WTC11 (cell line): Measurements from ENCODE around the gene MORN1. TPM values are rescaled to one million over a fixed set of nuclear protein-coding genes. Genes with fewer than 3 reads are reported as not detected.

Source experiments
- ATAC-seq: fragments of 200-7000 bp; cut with Tn5 transposase; 2 replicates; pipeline ENCODE4 v1.10.0; 2021; ENCODE audit warnings: mild to moderate bottlenecking, moderate library complexity
- CTCF ChIA-PET: fragments of 300-600 bp; sonication (Branson Sonifier 250); formaldehyde crosslinking; loops from one replicate; lab custom pipeline; 2021; ENCODE audit warnings: antibody characterized with exemption; lab: Charles Lee
- POLR2A ChIA-PET: fragments of 350-600 bp; sonication (Branson Sonifier 250); formaldehyde crosslinking; loops from one replicate; lab custom pipeline; 2021; ENCODE audit warnings: antibody characterized with exemption; lab: Charles Lee
- DNase-seq: peaks from one replicate; pipeline ENCODE4 v3.0.0; 2021; ENCODE audit warnings: low spot score
- H3K27ac Mint-ChIP-seq: 2 replicates; pipeline ENCODE4 v1.8.0; 2021; ENCODE audit warnings: mixed read lengths
- H3K27me3 Mint-ChIP-seq: 2 replicates; pipeline ENCODE4 v1.8.0; 2021; ENCODE audit warnings: low read depth, mild to moderate bottlenecking, moderate library complexity, mixed read lengths
- H3K36me3 Mint-ChIP-seq: 2 replicates; pipeline ENCODE4 v1.8.0; 2021; ENCODE audit warnings: mixed read lengths
- H3K4me1 Mint-ChIP-seq: 2 replicates; pipeline ENCODE4 v1.8.0; 2022; ENCODE audit warnings: mixed read lengths
- H3K4me3 Mint-ChIP-seq: 2 replicates; pipeline ENCODE4 v1.8.0; 2021; ENCODE audit warnings: mild to moderate bottlenecking, moderate library complexity, mixed read lengths
- H3K9me3 Mint-ChIP-seq: 2 replicates; pipeline ENCODE4 v1.8.0; 2021; ENCODE audit warnings: mixed read lengths
- AFF4 ChIP-seq: sonication (generic); formaldehyde crosslinking; IDR thresholded peaks from 2 replicates; pipeline ENCODE4 v1.8.1; 2023; ENCODE audit warnings: mild to moderate bottlenecking, missing genetic modification reagents, borderline replicate concordance
- CDX4 ChIP-seq: fragments of 250-450 bp; sonication (Bioruptor Pico); IDR thresholded peaks from 2 replicates; pipeline ENCODE4 v1.9.0; 2021; ENCODE audit warnings: moderate library complexity, mild to moderate bottlenecking, inconsistent platforms, borderline replicate concordance
- CREM ChIP-seq: sonication (generic); formaldehyde crosslinking; IDR thresholded peaks from 2 replicates; pipeline ENCODE4 v1.8.1; 2022; ENCODE audit warnings: mild to moderate bottlenecking, missing genetic modification reagents, moderate library complexity
- E2F5 ChIP-seq: sonication (generic); formaldehyde crosslinking; IDR thresholded peaks from 2 replicates; pipeline ENCODE4 v1.8.1; 2022; ENCODE audit warnings: mild to moderate bottlenecking, moderate library complexity, missing genetic modification reagents
- EMX1 ChIP-seq: fragments of 250-450 bp; sonication (Bioruptor Pico); IDR thresholded peaks from 2 replicates; pipeline ENCODE4 v1.8.0; 2021; ENCODE audit warnings: mild to moderate bottlenecking
- FOXP1 ChIP-seq: sonication (generic); formaldehyde crosslinking; IDR thresholded peaks from 2 replicates; pipeline ENCODE4 v1.8.0; 2022; ENCODE audit warnings: missing genetic modification reagents, mild to moderate bottlenecking, moderate library complexity, borderline replicate concordance
- HMGA2 ChIP-seq: fragments of 250-450 bp; sonication (Bioruptor Pico); IDR thresholded peaks from 2 replicates; pipeline ENCODE4 v1.4.0; 2021; ENCODE audit warnings: mild to moderate bottlenecking, moderate library complexity
- IRF2 ChIP-seq: sonication (generic); formaldehyde crosslinking; IDR thresholded peaks from 2 replicates; pipeline ENCODE4 v1.8.0; 2022; ENCODE audit warnings: low read depth, missing genetic modification reagents, borderline replicate concordance
- MYBL2 ChIP-seq: sonication (generic); formaldehyde crosslinking; IDR thresholded peaks from 2 replicates; pipeline ENCODE4 v1.8.1; 2023; ENCODE audit warnings: mild to moderate bottlenecking, moderate library complexity, missing genetic modification reagents
- NFATC4 ChIP-seq: fragments of 250-450 bp; sonication (Bioruptor Pico); IDR thresholded peaks from 2 replicates; pipeline ENCODE4 v1.9.0; 2021; ENCODE audit warnings: mild to moderate bottlenecking
- NFYB ChIP-seq: sonication (generic); formaldehyde crosslinking; conservative IDR thresholded peaks from 2 replicates; pipeline ENCODE4 v1.8.0; 2022; ENCODE audit warnings: low read depth, missing genetic modification reagents
- PRRX2 ChIP-seq: fragments of 250-450 bp; sonication (Bioruptor Pico); IDR thresholded peaks from 2 replicates; pipeline ENCODE4 v1.8.0; 2021; ENCODE audit warnings: mild to moderate bottlenecking
- STAT6 ChIP-seq: sonication (generic); formaldehyde crosslinking; conservative IDR thresholded peaks from 2 replicates; pipeline ENCODE4 v1.8.1; 2023; ENCODE audit warnings: mild to moderate bottlenecking, low read depth, missing genetic modification reagents, moderate library complexity
- TEAD4 ChIP-seq: sonication (generic); formaldehyde crosslinking; IDR thresholded peaks from 2 replicates; pipeline ENCODE4 v1.8.0; 2022; ENCODE audit warnings: mild to moderate bottlenecking, missing genetic modification reagents
- USF1 ChIP-seq: sonication (generic); formaldehyde crosslinking; IDR thresholded peaks from 2 replicates; pipeline ENCODE4 v1.8.0; 2022; ENCODE audit warnings: mild to moderate bottlenecking, missing genetic modification reagents
- ZNF317 ChIP-seq: sonication (generic); formaldehyde crosslinking; IDR thresholded peaks from 2 replicates; pipeline ENCODE4 v1.8.1; 2023; ENCODE audit warnings: low read depth, mild to moderate bottlenecking, moderate library complexity, missing genetic modification reagents, borderline replicate concordance
- ZNF416 ChIP-seq: fragments of 250-450 bp; sonication (Bioruptor Pico); IDR thresholded peaks from 2 replicates; pipeline ENCODE4 v1.9.0; 2021; ENCODE audit warnings: mild to moderate bottlenecking, inconsistent platforms
- ZNF512 ChIP-seq: sonication (generic); formaldehyde crosslinking; IDR thresholded peaks from 2 replicates; pipeline ENCODE4 v1.8.1; 2022; ENCODE audit warnings: missing genetic modification reagents, borderline replicate concordance
- ZSCAN18 ChIP-seq: fragments of 250-450 bp; sonication (Bioruptor Pico); IDR thresholded peaks from 2 replicates; pipeline ENCODE4 v2.1.2; 2022; ENCODE audit warnings: mild to moderate bottlenecking, moderate library complexity
- total RNA-seq: library from RNA; stranded (reverse); gene quantifications from 3 replicates; pipeline ENCODE4 v1.2.3, GENCODE V29; 2021

The MORN1 gene
- total RNA-seq, 1 experiment from 2014 or later: 14.5 TPM

GRCh38 chr1:2408456-2408855 is 17.1 kb upstream of the MORN1 start (continued):
- no peak for TF ChIP-seq HMGA2 (CRISPR knock-in tag)
- TF ChIP-seq ZNF317 (CRISPR knock-in tag): no peak
- no peak for TF ChIP-seq ZNF416 (CRISPR knock-in tag)
- no peak for TF ChIP-seq PRRX2 (CRISPR knock-in tag)
- no peak for TF ChIP-seq ZNF512 (CRISPR knock-in tag)
- no peak for TF ChIP-seq TEAD4 (CRISPR knock-in tag)
- no peak for TF ChIP-seq EMX1
- TF ChIP-seq IRF2 (CRISPR knock-in tag): no peak
- TF ChIP-seq E2F5 (CRISPR knock-in tag): no peak
- no peak for TF ChIP-seq FOXP1 (CRISPR knock-in tag)

GRCh38 chr1:2407991-2408275 is 16.6 kb upstream of the MORN1 start:
- H3K27ac Mint-ChIP-seq: no peak overlapping the region
- DNase-seq: no peak
- no peak for TF ChIP-seq USF1 (CRISPR knock-in tag)
- ChIA-PET CTCF (interaction anchor here (1.2 to 1.7 kb wide), 2 partner anchors 141 to 153 kb away, joined by 4 read pairs; no protein-coding TSS in a partner anchor), POLR2A (interaction anchor here (1.2 kb wide), 1 partner anchor 60 kb away, joined by 3 read pairs; no protein-coding TSS in a partner anchor)
- no peaks in the 10 kb centered on the region for H3K27me3 Mint-ChIP-seq
- ATAC-seq: no peak
- no peaks in the 10 kb centered on the region for H3K4me1 Mint-ChIP-seq
- peaks cover 21% of the 10 kb centered on the region; the same call in 1 of the 2 replicates for H3K36me3 Mint-ChIP-seq
- no peak overlapping the region for H3K4me3 Mint-ChIP-seq
- H3K9me3 Mint-ChIP-seq: no peaks in the 10 kb centered on the region

- Mint-ChIP-seq H3K36me3 (peaks cover 24% of the 10 kb centered on the region; the same call in 1 of the 2 replicates), H3K27me3 (no peaks in the 10 kb centered on the region), H3K27ac (no peak overlapping the region), H3K4me1 (no peaks in the 10 kb centered on the region), H3K9me3 (no peaks in the 10 kb centered on the region), H3K4me3 (no peak overlapping the region)
- ChIA-PET POLR2A (interaction anchor here (0.7 to 1.2 kb wide), 2 partner anchors 60 to 718 kb away, joined by 3 read pairs; no protein-coding TSS in a partner anchor), CTCF (interaction anchor here (0.7 to 1.7 kb wide), 12 partner anchors 16 to 363 kb away, joined by 3 to 7 read pairs (median 3); partner anchors contain the start of genes FAAP20, MORN1, PANK4 and RER1)
- DNase-seq (no peak), ATAC-seq (no peak)
- TF ChIP-seq STAT6 (CRISPR knock-in tag): no peak
- no peak for TF ChIP-seq ZSCAN18
- TF ChIP-seq MYBL2: no peak
- TF ChIP-seq CDX4 (CRISPR knock-in tag): no peak
- TF ChIP-seq AFF4: no peak
- TF ChIP-seq NFATC4 (CRISPR knock-in tag): no peak
- no peak for TF ChIP-seq CREM
- TF ChIP-seq NFYB: no peak
Measured at GRCh38 chr1:2407166-2407990, 16.0 kb upstream of the MORN1 start.
